GM12865 (cell line): ENCODE data around the gene ITPKB.

Source experiments
- DNase-seq: peaks from one replicate; pipeline ENCODE4 v3.0.0; 2010; ENCODE audit warnings: low read depth
- H3K4me3 ChIP-seq: 2 replicates; pipeline ENCODE4 v1.5.1; 2011; ENCODE audit warnings: mild to moderate bottlenecking, low read depth, low read length, control low read depth
- CTCF ChIP-seq: IDR thresholded peaks from 2 replicates; pipeline ENCODE4 v1.5.1; 2011; ENCODE audit warnings: low read length, control low read depth, low read depth, inconsistent platforms; ENCODE audit not compliant: insufficient read depth; ENCODE audit errors: missing control alignments

Gene ITPKB

GRCh38 chr1:226588484-226588883, 150.6 kb downstream of the ITPKB start:
- DNase-seq = no peak
- no peak for TF ChIP-seq CTCF
- H3K4me3 ChIP-seq = no peak overlapping the region

- TF ChIP-seq CTCF = no peak
- no peak overlapping the region for H3K4me3 ChIP-seq
- no peak for DNase-seq
Measured at GRCh38 chr1:226586650-226587422, 152.2 kb downstream of the ITPKB start.

- H3K4me3 ChIP-seq = no peak overlapping the region
- no peak for DNase-seq
- TF ChIP-seq CTCF = no peak
Measured at GRCh38 chr1:226586116-226586515, 153.0 kb downstream of the ITPKB start.

DNA sequence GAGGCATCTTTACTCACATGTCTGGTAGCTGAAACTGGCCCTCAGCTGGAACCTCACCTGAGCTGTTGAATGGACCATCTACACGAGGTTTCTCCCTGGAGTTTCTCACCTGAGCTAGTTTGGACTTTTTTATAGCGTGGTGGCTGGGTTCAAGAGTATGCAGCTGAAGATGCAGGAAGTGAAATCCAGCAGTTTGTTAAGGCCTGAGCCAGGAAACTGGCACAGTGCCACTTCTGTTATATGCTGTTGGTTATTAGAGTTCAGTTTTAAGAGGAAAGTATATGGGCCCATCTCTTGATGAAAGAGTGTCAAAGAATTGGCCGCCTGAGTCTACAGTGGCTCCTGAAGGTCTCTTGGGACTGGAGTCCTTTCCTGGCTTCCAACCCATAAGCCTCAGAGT, 154.9 kb downstream of the ITPKB start:
- no peak overlapping the region for H3K4me3 ChIP-seq
- TF ChIP-seq CTCF = no peak
- no peak for DNase-seq

GRCh38 chr1:226582966-226583365, 156.1 kb downstream of the ITPKB start:
- no peak for DNase-seq
- no peak for TF ChIP-seq CTCF
- H3K4me3 ChIP-seq = no peak overlapping the region
